Naive thymus-derived CD4-positive, alpha-beta T cell (primary cell): ENCODE measurements around the gene DTD1. TPM values are rescaled to one million over a fixed set of nuclear protein-coding genes. Genes with fewer than 3 reads are reported as not detected.
A peak's percentile ranks its signal among the peaks of the same experiment; 100 is the strongest.

Experiments
- ATAC-seq: fragments of 150-1000 bp; cut with Tn5 transposase; 2 replicates; pipeline ENCODE4 v1.10.0; 2021; ENCODE audit warnings: mild to moderate bottlenecking, moderate library complexity
- CTCF ChIA-PET: fragments of 350-600 bp; sonication (Branson Sonifier 250); formaldehyde crosslinking; loops from one replicate; lab custom pipeline; 2021; ENCODE audit warnings: antibody characterized with exemption; lab: Charles Lee
- POLR2A ChIA-PET: fragments of 350-600 bp; sonication (Branson Sonifier 250); formaldehyde crosslinking; loops from one replicate; lab custom pipeline; 2021; ENCODE audit warnings: antibody characterized with exemption, inconsistent platforms; lab: Charles Lee
- DNase-seq, 9 donors: peaks; one replicate each; pipeline versions ENCODE4 v3.0.0 to v3.0.0-alpha.2; 2020 to 2022; ENCODE audit warnings: mixed read lengths in 1 of 9
- H3K27ac ChIP-seq: one replicate; pipeline ENCODE4 v1.7.0; 2013; ENCODE audit warnings: mild to moderate bottlenecking, low read depth, low read length, moderate library complexity
- H3K27me3 ChIP-seq, 2 donors: one replicate each; pipeline ENCODE4 v1.7.0; 2013; ENCODE audit warnings: low read length in 2 of 2, mild to moderate bottlenecking in 2 of 2, moderate library complexity in 2 of 2; ENCODE audit not compliant: control insufficient read depth in 2 of 2, insufficient read depth in 2 of 2
- H3K36me3 ChIP-seq, 3 experiments: 1 replicate in 2 of 3; 2 replicates in 1 of 3; pipeline ENCODE4 v1.7.0; 2013; ENCODE audit warnings: low read length in 3 of 3, mild to moderate bottlenecking in 3 of 3, moderate library complexity in 1 of 3; ENCODE audit not compliant: insufficient read depth in 3 of 3, control insufficient read depth in 2 of 3
- H3K4me1 ChIP-seq, 2 donors: one replicate each; pipeline ENCODE4 v1.7.0; 2013; ENCODE audit warnings: low read length in 2 of 2, mild to moderate bottlenecking in 2 of 2, moderate library complexity in 1 of 2; ENCODE audit not compliant: control insufficient read depth in 2 of 2, insufficient read depth in 2 of 2
- H3K4me3 ChIP-seq: 2 replicates; pipeline ENCODE4 v1.7.0; 2013; ENCODE audit warnings: mild to moderate bottlenecking, low read length
- H3K9me3 ChIP-seq, 3 experiments: 1 replicate in 2 of 3; 2 replicates in 1 of 3; pipeline ENCODE4 v1.7.0; 2013; ENCODE audit warnings: low read length in 3 of 3; ENCODE audit not compliant: control insufficient read depth in 2 of 3
- H3K27ac Mint-ChIP-seq, 9 donors: one replicate each; pipeline ENCODE4 v1.8.0; 2020 to 2022; ENCODE audit warnings: mixed read lengths in 9 of 9, mild to moderate bottlenecking in 8 of 9, moderate library complexity in 5 of 9, inconsistent platforms in 2 of 9
- H3K27me3 Mint-ChIP-seq, 5 donors: one replicate each; pipeline ENCODE4 v1.8.0; 2021 to 2022; ENCODE audit warnings: mixed read lengths in 5 of 5, mild to moderate bottlenecking in 1 of 5
- H3K36me3 Mint-ChIP-seq, 5 donors: one replicate each; pipeline ENCODE4 v1.8.0; 2020 to 2022; ENCODE audit warnings: mixed read lengths in 5 of 5, mild to moderate bottlenecking in 3 of 5, inconsistent platforms in 1 of 5
- H3K4me1 Mint-ChIP-seq, 7 donors: one replicate each; pipeline ENCODE4 v1.8.0; 2020 to 2022; ENCODE audit warnings: mixed read lengths in 7 of 7, mild to moderate bottlenecking in 3 of 7, inconsistent platforms in 1 of 7
- H3K4me3 Mint-ChIP-seq, 10 donors: one replicate each; pipeline ENCODE4 v1.8.0; 2020 to 2022; ENCODE audit warnings: mild to moderate bottlenecking in 10 of 10, mixed read lengths in 10 of 10, moderate library complexity in 6 of 10, inconsistent platforms in 2 of 10
- H3K9me3 Mint-ChIP-seq, 11 donors: one replicate each; pipeline ENCODE4 v1.8.0; 2020 to 2022; ENCODE audit warnings: mixed read lengths in 11 of 11, mild to moderate bottlenecking in 4 of 11, inconsistent platforms in 1 of 11, moderate library complexity in 1 of 11
- intact Hi-C, 2 donors: fragments of 100-400 bp; cut with micrococcal nuclease; formaldehyde crosslinking; loops; one replicate each; pipeline ENCODE4 v1.15.1; 2023
- polyA plus RNA-seq, 2 donors: library from polyadenylated mRNA; unstranded; fragments of 300-500 nt; fragmentation: Illumina TruSeq; gene quantifications; one replicate each; pipeline ENCODE4 v1.2.3, GENCODE V29; 2021
- total RNA-seq, 6 experiments: library from RNA in 5 of 6; stranded (reverse) in 5 of 6; gene quantifications; 1 replicate in 5 of 6; 2 replicates in 1 of 6; pipeline ENCODE4 v1.2.3 and lab custom pipeline; 2021 to 2026

Gene DTD1
- total and polyA plus RNA-seq, 7 experiments from 2014 or later, result 12.7 to 42.5 (median 16.6) TPM

GRCh38 chr20:18734525-18735189 is 146.8 kb downstream of the DTD1 start:
- Mint-ChIP-seq H3K27me3 (no peaks in the 10 kb centered on the region), H3K4me1 (peaks cover 3 to 35% (median 22%) of the 10 kb centered on the region in 7 donors), H3K4me3 (no peak overlapping the region), H3K36me3 (peaks cover 0 to 25% (median 9%) of the 10 kb centered on the region in 5 donors), H3K9me3 (no peaks in the 10 kb centered on the region), H3K27ac (peak overlapping the region in 1 of 9 donors; percentile 20)
- no peak overlapping the region for H3K27ac ChIP-seq
- DNase-seq (no peak), ATAC-seq (no peak)
- CTCF ChIA-PET, result no interaction called here
- intact Hi-C loops, result no loop called here
- H3K27me3 ChIP-seq, result no peaks in the 10 kb centered on the region
- no peak overlapping the region for H3K4me3 ChIP-seq
- H3K4me1 ChIP-seq, result peaks cover 0 to 17% of the 10 kb centered on the region in 2 donors
- H3K36me3 ChIP-seq, result no peaks in the 10 kb centered on the region
- POLR2A ChIA-PET, result no interaction called here
- H3K9me3 ChIP-seq, result no peaks in the 10 kb centered on the region

GRCh38 chr20:18737140-18737539 is 149.3 kb downstream of the DTD1 start:
- Histone ChIP-seq H3K4me3 (no peak overlapping the region), H3K27ac (no peak overlapping the region), H3K4me1 (peaks cover 0 to 17% of the 10 kb centered on the region in 2 donors), H3K9me3 (no peaks in the 10 kb centered on the region), H3K36me3 (no peaks in the 10 kb centered on the region), H3K27me3 (no peaks in the 10 kb centered on the region)
- peak overlapping the region in 1 of 9 donors; percentile 32 for H3K27ac Mint-ChIP-seq
- POLR2A ChIA-PET, result no interaction called here
- H3K4me1 Mint-ChIP-seq, result peaks cover 3 to 36% (median 18%) of the 10 kb centered on the region in 7 donors
- intact Hi-C loops, result no loop called here
- no peaks in the 10 kb centered on the region for H3K27me3 Mint-ChIP-seq
- no peaks in the 10 kb centered on the region for H3K9me3 Mint-ChIP-seq
- peak overlapping the region in 1 of 10 donors; percentile 32 for H3K4me3 Mint-ChIP-seq
- H3K36me3 Mint-ChIP-seq, result peaks cover 0 to 25% (median 13%) of the 10 kb centered on the region in 5 donors
- no peak for ATAC-seq
- DNase-seq, result no peak
- CTCF ChIA-PET, result no interaction called here

GRCh38 chr20:18738055-18738454 is 150.2 kb downstream of the DTD1 start:
- peak overlapping the region in 1 of 9 donors; percentile 19 for H3K27ac Mint-ChIP-seq
- H3K4me1 Mint-ChIP-seq, result peaks cover 3 to 36% (median 18%) of the 10 kb centered on the region in 7 donors
- Histone ChIP-seq H3K4me1 (peaks cover 0 to 17% of the 10 kb centered on the region in 2 donors), H3K4me3 (no peak overlapping the region), H3K9me3 (no peaks in the 10 kb centered on the region), H3K27ac (no peak overlapping the region), H3K36me3 (no peaks in the 10 kb centered on the region), H3K27me3 (no peaks in the 10 kb centered on the region)
- DNase-seq (peak in 1 of 9 donors; percentile 3), ATAC-seq (peak; percentile 38)
- intact Hi-C loops, result no loop called here
- ChIA-PET CTCF (no interaction called here), POLR2A (no interaction called here)
- no peak overlapping the region for H3K4me3 Mint-ChIP-seq
- peaks cover 0 to 31% (median 14%) of the 10 kb centered on the region in 5 donors for H3K36me3 Mint-ChIP-seq
- no peaks in the 10 kb centered on the region for H3K9me3 Mint-ChIP-seq
- no peaks in the 10 kb centered on the region for H3K27me3 Mint-ChIP-seq

GRCh38 chr20:18738888-18739287 is 151.0 kb downstream of the DTD1 start:
- H3K36me3 Mint-ChIP-seq, result peaks cover 0 to 40% (median 16%) of the 10 kb centered on the region in 5 donors
- Histone ChIP-seq H3K27me3 (no peaks in the 10 kb centered on the region), H3K4me3 (no peak overlapping the region), H3K4me1 (peaks cover 0 to 17% of the 10 kb centered on the region in 2 donors), H3K27ac (no peak overlapping the region), H3K9me3 (no peaks in the 10 kb centered on the region), H3K36me3 (no peaks in the 10 kb centered on the region)
- H3K27ac Mint-ChIP-seq, result no peak overlapping the region
- intact Hi-C loops, result no loop called here
- ChIA-PET CTCF (no interaction called here), POLR2A (no interaction called here)
- no peaks in the 10 kb centered on the region for H3K9me3 Mint-ChIP-seq
- H3K27me3 Mint-ChIP-seq, result no peaks in the 10 kb centered on the region
- no peak overlapping the region for H3K4me3 Mint-ChIP-seq
- ATAC-seq (no peak), DNase-seq (no peak)
- peaks cover 3 to 36% (median 18%) of the 10 kb centered on the region in 7 donors for H3K4me1 Mint-ChIP-seq

DNA sequence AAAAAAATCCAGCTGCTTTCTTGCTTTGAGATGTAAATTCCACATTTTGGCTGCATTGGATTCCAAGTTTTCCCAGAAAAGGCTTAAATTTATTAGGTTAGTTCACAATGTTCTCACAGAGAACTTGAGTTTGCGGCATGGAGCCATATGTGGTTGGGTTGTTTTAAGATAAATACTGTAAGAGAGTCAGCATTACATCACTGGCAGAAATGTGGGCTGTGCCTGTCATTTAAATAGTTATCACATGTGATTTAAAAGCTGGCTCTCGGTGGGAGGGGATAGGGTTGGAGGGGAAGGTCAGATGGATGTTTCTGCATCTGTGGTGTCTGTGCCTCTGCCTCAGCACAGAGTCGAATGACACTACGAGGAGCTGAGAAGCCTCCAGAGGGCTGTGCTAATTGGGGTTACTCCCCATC is 151.9 kb downstream of the DTD1 start:
- H3K4me1 ChIP-seq, result peaks cover 0 to 17% of the 10 kb centered on the region in 2 donors
- no peaks in the 10 kb centered on the region for H3K9me3 ChIP-seq
- Mint-ChIP-seq H3K9me3 (no peaks in the 10 kb centered on the region), H3K4me3 (no peak overlapping the region), H3K27ac (no peak overlapping the region), H3K4me1 (peaks cover 3 to 32% (median 18%) of the 10 kb centered on the region in 7 donors), H3K27me3 (no peaks in the 10 kb centered on the region), H3K36me3 (peaks cover 0 to 39% (median 13%) of the 10 kb centered on the region in 5 donors)
- no peak overlapping the region for H3K27ac ChIP-seq
- ChIA-PET POLR2A (no interaction called here), CTCF (no interaction called here)
- H3K27me3 ChIP-seq, result no peaks in the 10 kb centered on the region
- no peak overlapping the region for H3K4me3 ChIP-seq
- DNase-seq (no peak), ATAC-seq (no peak)
- peaks cover 0 to 8% (median 0%) of the 10 kb centered on the region in 3 experiments for H3K36me3 ChIP-seq
- intact Hi-C loops, result no loop called here

DNA sequence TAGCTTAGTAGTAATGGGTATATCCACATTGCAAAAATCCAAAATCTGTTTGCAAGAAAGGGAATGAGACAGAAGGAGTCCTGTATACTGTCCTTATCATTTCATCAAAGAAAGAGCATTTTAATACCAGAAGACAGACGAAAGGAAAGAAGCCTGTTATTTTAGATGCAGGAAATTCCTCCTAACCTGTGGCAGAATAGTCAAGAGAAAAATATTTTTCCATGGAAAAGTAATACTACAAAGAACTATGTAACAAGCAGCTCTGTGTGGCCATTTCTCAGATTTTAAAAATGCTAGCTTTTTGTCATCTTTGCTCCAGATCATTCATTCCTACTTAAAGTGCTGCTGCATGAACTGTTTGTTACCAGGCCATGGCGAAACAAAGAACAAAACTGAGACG is 152.9 kb downstream of the DTD1 start:
- Mint-ChIP-seq H3K9me3 (no peaks in the 10 kb centered on the region), H3K27ac (no peak overlapping the region), H3K36me3 (peaks cover 2 to 40% (median 20%) of the 10 kb centered on the region in 5 donors), H3K4me3 (no peak overlapping the region), H3K27me3 (no peaks in the 10 kb centered on the region), H3K4me1 (peaks cover 3 to 25% (median 18%) of the 10 kb centered on the region in 7 donors)
- H3K36me3 ChIP-seq, result peaks cover 0 to 16% (median 0%) of the 10 kb centered on the region in 3 experiments
- no peaks in the 10 kb centered on the region for H3K9me3 ChIP-seq
- ATAC-seq (no peak), DNase-seq (no peak)
- CTCF ChIA-PET, result no interaction called here
- POLR2A ChIA-PET, result no interaction called here
- intact Hi-C loops, result no loop called here
- no peak overlapping the region for H3K4me3 ChIP-seq
- no peak overlapping the region for H3K27ac ChIP-seq
- H3K4me1 ChIP-seq, result peaks cover 0 to 17% of the 10 kb centered on the region in 2 donors
- no peaks in the 10 kb centered on the region for H3K27me3 ChIP-seq

- H3K4me3 Mint-ChIP-seq, result no peak overlapping the region
- peaks cover 0 to 24% (median 0%) of the 10 kb centered on the region in 3 experiments for H3K36me3 ChIP-seq
- H3K9me3 ChIP-seq, result no peaks in the 10 kb centered on the region
- no peaks in the 10 kb centered on the region for H3K9me3 Mint-ChIP-seq
- peaks cover 6 to 41% (median 25%) of the 10 kb centered on the region in 5 donors for H3K36me3 Mint-ChIP-seq
- H3K27me3 Mint-ChIP-seq, result no peaks in the 10 kb centered on the region
- peaks cover 1 to 15% (median 4%) of the 10 kb centered on the region in 7 donors for H3K4me1 Mint-ChIP-seq
- no peak overlapping the region for H3K27ac ChIP-seq
- no peak overlapping the region for H3K4me3 ChIP-seq
- ATAC-seq (no peak), DNase-seq (no peak)
- H3K27me3 ChIP-seq, result no peaks in the 10 kb centered on the region
- peaks cover 0 to 11% of the 10 kb centered on the region in 2 donors for H3K4me1 ChIP-seq
- H3K27ac Mint-ChIP-seq, result no peak overlapping the region
- ChIA-PET CTCF (no interaction called here), POLR2A (no interaction called here)
- intact Hi-C loops, result no loop called here
Observed at GRCh38 chr20:18742841-18743240, 155.0 kb downstream of the DTD1 start.
